Tibial nerve (tissue), 4 donors: ENCODE results near the gene RAI14.

Experiments
- EP300 ChIP-seq, 2 donors: sonication (generic); formaldehyde crosslinking; IDR thresholded peaks; one replicate each; pipeline ENCODE4 v1.6.1; 2017; ENCODE audit warnings: antibody characterized with exemption in 2 of 2, mild to moderate bottlenecking in 1 of 2
- TF ChIP-seq, protein P1 (sequence below), 5 experiments: fragments of 200-600 bp in 3 of 5; fragments of 450-650 bp in 2 of 5; sonication (generic) in 3 of 5; IDR thresholded peaks; one replicate each; pipeline ENCODE4 v1.5.1; 2016 to 2019; ENCODE audit warnings: antibody characterized with exemption in 5 of 5, mild to moderate bottlenecking in 3 of 5, moderate library complexity in 2 of 5

DNA sequence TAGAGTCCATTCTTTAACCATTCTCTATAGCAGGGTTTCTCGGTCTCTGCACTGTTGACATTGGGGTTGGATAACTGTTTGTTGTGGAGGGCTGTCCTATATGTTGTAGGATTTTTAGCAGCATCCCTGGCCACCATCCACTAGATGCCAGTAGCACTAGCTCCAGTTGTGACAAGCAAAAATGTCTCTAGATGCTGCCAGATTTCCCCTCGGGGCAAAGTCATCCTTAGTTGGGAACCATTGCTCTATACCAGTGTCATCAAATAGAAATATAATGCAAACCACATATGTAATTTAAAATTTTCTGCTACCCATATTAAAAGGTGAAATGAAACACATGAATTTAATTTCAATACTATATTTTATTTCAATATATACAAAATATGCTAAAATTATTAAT, 185.7 kb downstream of the RAI14 start:
- TF ChIP-seq, protein P1, sequence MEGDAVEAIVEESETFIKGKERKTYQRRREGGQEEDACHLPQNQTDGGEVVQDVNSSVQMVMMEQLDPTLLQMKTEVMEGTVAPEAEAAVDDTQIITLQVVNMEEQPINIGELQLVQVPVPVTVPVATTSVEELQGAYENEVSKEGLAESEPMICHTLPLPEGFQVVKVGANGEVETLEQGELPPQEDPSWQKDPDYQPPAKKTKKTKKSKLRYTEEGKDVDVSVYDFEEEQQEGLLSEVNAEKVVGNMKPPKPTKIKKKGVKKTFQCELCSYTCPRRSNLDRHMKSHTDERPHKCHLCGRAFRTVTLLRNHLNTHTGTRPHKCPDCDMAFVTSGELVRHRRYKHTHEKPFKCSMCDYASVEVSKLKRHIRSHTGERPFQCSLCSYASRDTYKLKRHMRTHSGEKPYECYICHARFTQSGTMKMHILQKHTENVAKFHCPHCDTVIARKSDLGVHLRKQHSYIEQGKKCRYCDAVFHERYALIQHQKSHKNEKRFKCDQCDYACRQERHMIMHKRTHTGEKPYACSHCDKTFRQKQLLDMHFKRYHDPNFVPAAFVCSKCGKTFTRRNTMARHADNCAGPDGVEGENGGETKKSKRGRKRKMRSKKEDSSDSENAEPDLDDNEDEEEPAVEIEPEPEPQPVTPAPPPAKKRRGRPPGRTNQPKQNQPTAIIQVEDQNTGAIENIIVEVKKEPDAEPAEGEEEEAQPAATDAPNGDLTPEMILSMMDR (IDR thresholded peaks at IDR 0.05), result no peak
- no peak for TF ChIP-seq EP300 (IDR thresholded peaks at IDR 0.05)
